HEK293T (cell line): Measurements from ENCODE around the gene FHOD3.

Experiments used
- ARNT ChIP-seq: fragments of 450-650 bp; IDR thresholded peaks from 2 replicates; pipeline ENCODE4 v1.6.1; 2017; ENCODE audit warnings: mild to moderate bottlenecking
- CTBP1 ChIP-seq: fragments of 450-650 bp; IDR thresholded peaks from 2 replicates; pipeline ENCODE4 v1.6.1; 2016; ENCODE audit warnings: borderline replicate concordance
- ELF4 ChIP-seq: fragments of 450-650 bp; IDR thresholded peaks from 2 replicates; pipeline ENCODE4 v1.6.1; 2017; ENCODE audit warnings: antibody characterized with exemption
- FOXA1 ChIP-seq: fragments of 450-650 bp; IDR thresholded peaks from 2 replicates; pipeline ENCODE4 v1.6.1; 2016; ENCODE audit warnings: mild to moderate bottlenecking
- FOXM1 ChIP-seq: fragments of 450-650 bp; IDR thresholded peaks from 2 replicates; pipeline ENCODE4 v1.6.1; 2017; ENCODE audit warnings: mild to moderate bottlenecking, borderline replicate concordance
- HDGF ChIP-seq: fragments of 450-650 bp; IDR thresholded peaks from 2 replicates; pipeline ENCODE4 v1.6.1; 2017; ENCODE audit warnings: antibody characterized with exemption, borderline replicate concordance
- LEF1 ChIP-seq: fragments of 450-650 bp; IDR thresholded peaks from 2 replicates; pipeline ENCODE4 v1.6.1; 2017; ENCODE audit warnings: mild to moderate bottlenecking, borderline replicate concordance
- NFRKB ChIP-seq: fragments of 450-650 bp; IDR thresholded peaks from 2 replicates; pipeline ENCODE4 v1.6.1; 2016; ENCODE audit warnings: mild to moderate bottlenecking, moderate library complexity
- SP1 ChIP-seq: fragments of 450-650 bp; IDR thresholded peaks from 2 replicates; pipeline ENCODE4 v1.6.1; 2017
- SUZ12 ChIP-seq: fragments of 450-650 bp; IDR thresholded peaks from 2 replicates; pipeline ENCODE4 v1.6.1; 2016; ENCODE audit warnings: mild to moderate bottlenecking
- TARDBP ChIP-seq: fragments of 450-650 bp; IDR thresholded peaks from 2 replicates; pipeline ENCODE4 v1.6.1; 2016

GRCh38 chr18:36455931-36456330 lies 158.4 kb downstream of the FHOD3 start:
- TF ChIP-seq FOXM1 (no peak), NFRKB (no peak), CTBP1 (no peak), SUZ12 (no peak), SP1 (no peak), FOXA1 (no peak), ARNT (no peak), ELF4 (no peak), HDGF (no peak), TARDBP (no peak), LEF1 (no peak)
